Stimulated activated CD4-positive, alpha-beta T cell treated with anti-CD3 and anti-CD28 coated beads, Interleukin-4, amount 100 ng/mL, for 1 hour (primary cell): ENCODE data around the gene KLF4.
"Not testable (repeated sequence)": the region's sequence is repeated elsewhere in the genome, so short reads cannot be mapped to it uniquely, and the experiment has no call there.

Experiments used
- DNase-seq: peaks from one replicate; pipeline ENCODE4 v3.0.0-alpha.2; 2020

The KLF4 gene

GRCh38 chr9:107489687-107490605, at the start of gene KLF4:
Gene KLF4 (minus strand): TSS chr9:107489769. CDS start chr9:107489172, 597 bp downstream.
- peak; percentile 53 for DNase-seq

GRCh38 chr9:107536462-107536861, 46.9 kb upstream of the KLF4 start:
- no peak for DNase-seq

DNA sequence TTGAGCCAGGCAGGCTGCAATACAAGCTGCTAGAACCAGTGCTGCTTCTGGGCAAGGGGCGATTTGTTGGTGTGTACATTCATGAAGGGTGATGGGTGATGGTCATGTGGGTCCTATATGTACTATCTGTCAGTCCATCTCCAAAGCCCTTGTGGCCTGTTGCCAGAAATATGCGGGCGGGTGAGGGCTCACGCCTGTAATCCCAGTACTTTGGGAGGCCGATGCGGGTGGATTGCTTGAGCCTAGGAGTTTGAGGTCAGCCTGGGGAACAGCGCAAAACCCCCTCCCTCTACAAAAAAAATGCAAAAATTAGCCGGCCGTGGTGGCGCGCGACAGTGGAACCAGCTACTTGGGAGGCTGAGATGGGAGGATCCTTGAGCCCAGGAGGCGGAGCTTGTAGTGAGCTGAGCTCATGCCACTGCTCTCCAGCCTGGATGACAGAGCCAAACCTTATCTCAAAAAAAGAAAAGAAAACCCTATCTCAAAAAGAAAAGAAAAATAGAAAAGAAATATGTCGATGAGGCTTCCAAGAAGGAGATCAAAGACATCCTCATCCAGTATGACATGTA, 45.0 kb upstream of the KLF4 start:
- DNase-seq, result no peak

DNA sequence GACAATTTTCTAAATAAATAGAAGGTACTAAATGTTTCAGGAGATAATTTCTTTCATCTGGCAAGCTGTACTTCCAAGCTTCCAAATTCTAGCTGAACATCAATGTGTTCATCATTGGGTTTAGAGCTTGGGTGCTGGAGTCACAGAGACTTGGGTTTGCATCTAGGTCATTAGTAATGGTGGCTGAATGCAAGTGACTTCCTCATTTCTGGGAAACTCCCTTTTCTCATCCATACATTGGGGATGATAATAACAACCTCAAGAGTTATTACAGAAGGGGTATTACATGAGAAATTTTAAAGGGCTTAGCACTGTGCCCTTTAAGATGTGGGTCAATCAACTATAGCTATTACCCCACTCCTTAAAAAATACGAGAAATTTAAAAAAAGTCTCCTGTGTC, 41.1 kb upstream of the KLF4 start:
- DNase-seq, result no peak

DNA sequence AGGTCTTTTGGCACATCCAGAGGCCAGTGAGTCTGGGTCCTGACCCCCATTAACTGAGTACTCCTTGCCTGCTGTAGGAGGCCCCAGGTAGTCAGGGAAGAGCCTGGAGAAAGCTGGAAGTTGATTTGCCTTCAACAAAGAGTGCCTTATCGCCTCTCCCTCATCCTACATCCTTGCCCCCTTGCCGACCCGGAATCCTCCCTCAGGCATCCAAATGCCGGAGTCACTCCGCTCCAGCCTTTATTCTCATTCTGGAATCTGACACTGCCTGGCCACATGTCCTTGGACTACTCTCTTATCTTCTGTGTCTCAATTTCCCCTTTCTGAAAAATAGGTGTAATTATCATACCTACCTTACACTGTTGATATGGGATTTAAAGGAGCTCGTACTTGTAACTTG, 39.1 kb upstream of the KLF4 start:
- no peak for DNase-seq

DNA sequence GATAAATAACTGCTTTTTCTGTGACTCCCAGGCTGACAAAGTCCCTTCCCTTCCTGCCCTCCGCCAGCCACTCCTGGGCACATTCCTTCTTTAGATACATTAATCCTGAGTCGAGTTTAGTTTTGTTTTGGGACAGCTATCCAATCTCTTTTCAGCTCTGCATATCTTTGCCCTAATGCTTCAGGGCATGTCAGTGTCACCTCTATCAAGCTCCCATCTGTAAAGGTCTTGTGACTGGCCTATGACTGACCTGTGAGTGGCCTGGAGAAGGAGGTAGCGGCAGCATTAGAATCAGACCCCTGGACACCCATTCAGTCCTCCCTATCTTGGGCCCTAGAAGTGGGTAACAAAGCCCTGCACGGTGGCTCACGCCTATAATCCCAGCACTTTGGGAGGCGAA, 34.0 kb upstream of the KLF4 start:
- no peak for DNase-seq

- DNase-seq, result no peak
These were observed 30.6 kb upstream of the KLF4 start for GRCh38 chr9:107520186-107520585.

- no peak for DNase-seq
These were observed 28.7 kb upstream of the KLF4 start for GRCh38 chr9:107518037-107518807.

DNA sequence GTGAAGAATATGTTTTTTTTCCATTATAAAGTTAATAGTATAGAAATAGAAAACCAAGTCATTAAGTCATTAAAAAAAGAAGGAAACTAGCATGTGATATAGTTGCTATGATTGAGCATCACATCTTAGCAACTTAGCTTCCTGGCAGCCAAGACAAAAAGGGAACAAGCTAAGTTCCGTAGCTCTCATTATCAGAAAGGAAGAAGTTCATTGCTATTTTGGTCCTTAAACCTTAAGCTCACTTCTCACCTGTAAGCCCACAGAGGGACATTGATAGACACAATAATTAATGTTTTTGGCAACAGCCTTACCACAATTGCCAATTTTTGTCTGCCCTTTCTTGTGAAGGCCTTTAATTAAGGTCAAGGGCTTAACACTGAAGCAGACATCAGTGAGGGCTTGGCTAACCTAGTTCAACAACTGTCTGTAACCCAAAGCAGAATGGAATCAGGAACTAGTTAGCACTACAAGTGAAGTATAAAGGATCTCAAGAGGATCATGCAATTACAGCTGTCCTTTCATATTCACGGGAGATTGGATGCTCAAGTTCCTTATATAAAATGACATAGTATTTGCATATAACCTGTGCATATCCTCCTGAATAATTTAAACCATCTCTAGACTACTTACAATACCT, 24.0 kb upstream of the KLF4 start:
- DNase-seq, result no peak

DNA sequence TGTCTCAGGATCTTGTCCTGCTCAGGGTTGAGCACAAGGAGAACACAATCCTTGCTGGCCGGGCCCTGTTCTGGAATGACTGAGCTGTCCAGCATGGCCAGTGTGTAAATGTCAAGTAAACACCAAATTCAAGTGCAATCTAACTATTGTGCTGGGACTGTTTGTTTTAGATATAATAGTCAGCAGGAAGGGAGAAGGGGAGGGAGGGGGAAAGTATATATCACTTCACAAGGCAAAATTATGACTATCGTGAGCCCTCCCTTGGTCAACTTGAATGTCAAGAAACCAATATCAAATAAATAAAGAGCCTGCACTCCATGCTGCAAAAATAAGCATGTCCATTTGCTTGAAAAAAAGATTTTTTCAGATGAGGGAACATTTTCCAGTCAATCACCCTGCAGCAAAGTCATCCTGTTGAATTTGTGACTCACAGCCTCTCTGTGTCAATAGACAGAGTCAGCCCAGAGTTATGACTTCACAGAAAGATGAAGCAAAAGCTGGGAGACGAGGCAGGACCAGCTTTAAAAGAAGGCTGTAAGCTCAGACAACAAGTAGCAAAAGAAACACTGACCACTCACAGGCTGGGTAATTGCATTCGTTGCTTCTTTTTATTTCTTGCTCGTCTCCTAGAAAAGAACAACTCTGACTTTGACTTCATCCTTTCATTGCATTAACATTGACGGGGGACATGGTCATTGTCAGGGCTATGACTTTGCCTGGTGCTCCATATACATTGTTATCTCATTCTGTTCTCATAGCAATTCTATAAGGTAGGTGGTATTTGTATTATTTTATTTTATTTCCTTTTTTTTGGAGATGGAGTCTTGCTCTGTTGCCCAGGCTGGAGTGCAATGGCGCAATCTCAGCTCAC, 15.3 kb upstream of the KLF4 start:
- no peak for DNase-seq

GRCh38 chr9:107502464-107502863, 12.9 kb upstream of the KLF4 start:
- DNase-seq, result no peak

DNA sequence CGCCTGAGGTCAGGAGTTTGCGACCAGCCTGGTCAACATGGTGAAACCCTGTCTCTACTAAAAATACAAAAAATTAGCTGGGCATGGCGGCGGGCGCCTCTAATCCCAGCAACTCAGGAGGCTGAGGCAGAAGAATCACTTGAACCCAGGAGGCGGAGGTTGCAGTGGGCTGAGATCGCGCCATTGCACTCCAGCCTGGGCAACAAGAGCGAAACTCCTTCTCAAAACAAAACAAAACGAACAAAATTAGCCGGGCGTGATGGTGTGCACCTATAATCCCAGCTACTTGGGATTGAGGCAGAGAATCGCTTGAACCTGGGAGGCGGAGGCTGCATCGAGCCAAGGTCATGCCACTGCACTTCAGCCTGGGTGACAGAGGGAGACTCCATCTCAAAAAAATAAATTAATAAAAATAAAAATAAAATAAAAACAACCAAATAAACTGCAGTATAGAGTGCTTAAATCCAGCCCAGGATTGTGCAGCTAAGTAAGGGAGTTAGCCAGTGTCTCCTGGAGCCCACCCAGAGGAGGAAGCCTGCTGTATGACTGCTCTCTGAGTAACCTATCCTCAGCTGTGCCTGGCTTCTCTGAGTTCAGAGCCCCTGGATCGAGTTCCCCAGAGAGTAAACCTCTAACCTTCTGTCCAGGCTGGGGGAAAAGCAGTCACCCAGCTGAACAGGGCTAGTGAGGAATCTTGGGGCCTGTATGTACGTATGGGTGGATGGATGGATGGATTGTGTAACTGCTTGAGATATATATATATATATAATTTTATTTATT, 11.0 kb upstream of the KLF4 start:
- not testable (repeated sequence) for DNase-seq

GRCh38 chr9:107496976-107497375, 7.4 kb upstream of the KLF4 start:
- DNase-seq, result no peak

GRCh38 chr9:107492381-107492970, 2.9 kb upstream of the KLF4 start:
- DNase-seq, result no peak

- DNase-seq, result no peak
These were observed 1.8 kb upstream of the KLF4 start for GRCh38 chr9:107491081-107492053.

DNA sequence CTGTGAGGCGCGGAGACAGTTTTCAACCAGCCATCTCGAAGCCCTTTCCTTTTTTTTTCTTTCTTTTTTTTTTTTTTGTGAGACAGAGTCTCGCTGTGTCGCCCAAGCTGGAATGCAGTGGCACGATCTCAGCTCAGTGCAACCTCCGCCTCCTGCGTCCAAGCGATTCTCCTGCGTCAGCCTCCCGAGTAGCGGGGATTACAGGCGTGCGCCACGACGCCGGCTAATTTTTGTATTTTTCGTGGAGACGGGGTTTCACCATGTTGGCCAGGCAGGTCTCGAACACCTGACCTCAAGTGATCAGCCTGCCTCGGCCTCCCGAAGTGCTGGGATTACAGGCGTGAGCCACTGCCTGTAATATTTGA, 1.0 kb upstream of the KLF4 start:
- not testable (repeated sequence) for DNase-seq

- no peak for DNase-seq
These were observed 360 bp downstream of the KLF4 start for GRCh38 chr9:107489144-107489673.

DNA sequence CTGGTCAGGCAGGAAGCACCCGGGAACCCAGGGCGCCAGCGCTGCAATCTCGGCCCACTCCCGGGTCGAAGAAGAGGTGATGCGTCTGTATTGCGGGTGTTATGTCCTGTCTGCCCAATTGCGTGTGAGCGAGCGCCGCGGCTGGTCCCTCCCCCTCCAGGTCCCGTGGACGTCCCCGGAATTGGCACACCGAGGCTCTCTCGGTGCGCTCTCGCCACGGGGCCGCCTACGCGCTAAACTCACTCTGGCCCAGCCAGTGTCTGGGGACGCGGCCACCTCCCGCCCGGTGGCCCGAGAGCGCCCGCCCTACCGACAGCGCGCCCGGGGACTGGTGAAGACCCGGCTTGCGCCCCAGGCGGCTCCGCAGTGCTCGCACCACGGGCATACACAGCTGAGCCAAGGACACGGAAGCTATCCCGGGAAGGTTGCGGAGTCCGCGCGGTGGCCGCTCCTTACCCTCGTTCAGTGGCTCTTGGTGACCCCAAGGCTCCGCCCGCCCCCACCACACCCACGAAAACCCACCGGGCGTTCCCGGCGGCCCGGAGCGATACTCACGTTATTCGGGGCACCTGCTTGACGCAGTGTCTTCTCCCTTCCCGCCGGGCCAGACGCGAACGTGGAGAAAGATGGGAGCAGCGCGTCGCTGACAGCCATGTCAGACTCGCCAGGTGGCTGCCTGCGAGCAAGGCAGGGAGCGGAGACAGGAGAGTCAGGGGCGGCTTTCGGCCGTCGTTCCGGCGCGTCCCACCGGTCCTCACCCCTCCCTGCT, 1.0 kb downstream of the KLF4 start:
- no peak for DNase-seq
